GM06990 (cell line): ENCODE results near the gene ZNF213.
A peak's percentile ranks its signal among the peaks of the same experiment; 100 is the strongest.
"Not testable (repeated sequence)": the region's sequence is repeated elsewhere in the genome, so short reads cannot be mapped to it uniquely, and the experiment has no call there.

ENCODE experiments used
- DNase-seq: peaks from one replicate; pipeline ENCODE4 v3.0.0-alpha.2; 2011; ENCODE audit not compliant: insufficient read length; ENCODE audit errors: extremely low read depth
- H3K27me3 ChIP-seq: replicated peaks from 2 replicates; pipeline ENCODE4 v1.6.0; 2011; ENCODE audit warnings: low read length; ENCODE audit not compliant: control insufficient read depth, insufficient read depth
- H3K36me3 ChIP-seq: 2 replicates; pipeline ENCODE4 v1.5.1; 2011; ENCODE audit warnings: low read length; ENCODE audit not compliant: control insufficient read depth, insufficient read depth
- H3K4me3 ChIP-seq: replicated peaks from 2 replicates; pipeline ENCODE4 v1.5.1; 2011; ENCODE audit warnings: low read depth, mild to moderate bottlenecking, control low read depth, low read length
- TF ChIP-seq, protein P1 (sequence below): IDR thresholded peaks from 2 replicates; pipeline ENCODE4 v1.5.1; 2011; ENCODE audit warnings: low read length, control low read depth, mild to moderate bottlenecking, inconsistent platforms; ENCODE audit not compliant: insufficient read depth, poor library complexity, severe bottlenecking

ZNF213 gene

DNA sequence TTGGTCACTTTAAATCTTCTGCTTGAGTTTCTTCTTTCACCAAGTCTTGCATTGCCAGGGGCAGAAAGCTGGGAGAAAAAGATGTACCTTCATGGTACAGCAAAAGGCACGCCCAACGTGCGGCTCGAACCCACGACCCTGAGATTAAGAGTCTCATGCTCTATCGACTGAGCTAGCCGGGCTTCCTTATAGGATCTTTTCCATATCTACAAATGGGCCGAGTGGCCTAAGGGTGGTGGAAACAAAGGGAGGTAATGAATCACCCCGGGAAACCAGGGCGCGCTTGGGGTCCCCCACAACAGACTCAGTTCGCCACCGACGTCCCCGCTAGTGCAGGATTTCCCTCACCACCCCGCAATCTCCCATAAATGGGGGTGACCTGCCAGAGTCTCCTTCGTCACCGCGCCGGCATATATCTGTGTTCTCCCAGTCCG lies 45.6 kb downstream of the ZNF213 start:
- TF ChIP-seq, protein P1, sequence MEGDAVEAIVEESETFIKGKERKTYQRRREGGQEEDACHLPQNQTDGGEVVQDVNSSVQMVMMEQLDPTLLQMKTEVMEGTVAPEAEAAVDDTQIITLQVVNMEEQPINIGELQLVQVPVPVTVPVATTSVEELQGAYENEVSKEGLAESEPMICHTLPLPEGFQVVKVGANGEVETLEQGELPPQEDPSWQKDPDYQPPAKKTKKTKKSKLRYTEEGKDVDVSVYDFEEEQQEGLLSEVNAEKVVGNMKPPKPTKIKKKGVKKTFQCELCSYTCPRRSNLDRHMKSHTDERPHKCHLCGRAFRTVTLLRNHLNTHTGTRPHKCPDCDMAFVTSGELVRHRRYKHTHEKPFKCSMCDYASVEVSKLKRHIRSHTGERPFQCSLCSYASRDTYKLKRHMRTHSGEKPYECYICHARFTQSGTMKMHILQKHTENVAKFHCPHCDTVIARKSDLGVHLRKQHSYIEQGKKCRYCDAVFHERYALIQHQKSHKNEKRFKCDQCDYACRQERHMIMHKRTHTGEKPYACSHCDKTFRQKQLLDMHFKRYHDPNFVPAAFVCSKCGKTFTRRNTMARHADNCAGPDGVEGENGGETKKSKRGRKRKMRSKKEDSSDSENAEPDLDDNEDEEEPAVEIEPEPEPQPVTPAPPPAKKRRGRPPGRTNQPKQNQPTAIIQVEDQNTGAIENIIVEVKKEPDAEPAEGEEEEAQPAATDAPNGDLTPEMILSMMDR = no peak
- Histone ChIP-seq H3K4me3 (no peak overlapping the region), H3K27me3 (no peaks in the 10 kb centered on the region; the same call in none of the 2 replicates), H3K36me3 (no peaks in the 10 kb centered on the region)
- DNase-seq = no peak

DNA sequence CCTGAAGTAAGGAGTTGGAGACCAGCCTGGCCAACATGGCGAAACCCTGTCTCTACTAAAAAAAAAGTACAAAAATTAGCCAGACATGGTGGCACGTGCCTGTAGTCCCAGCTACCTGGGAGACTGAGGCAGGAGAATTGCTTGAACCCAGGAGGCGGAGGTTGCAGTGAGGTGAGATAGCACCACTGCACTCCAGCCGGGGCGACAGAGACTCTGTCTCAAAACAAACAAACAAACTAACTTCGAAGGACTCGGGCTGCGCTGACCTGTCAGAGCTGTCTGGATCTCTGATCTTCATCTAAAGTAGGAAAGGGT lies 47.4 kb downstream of the ZNF213 start:
- H3K4me3 ChIP-seq, H3K27me3 ChIP-seq, DNase-seq, H3K36me3 ChIP-seq: not testable (repeated sequence)

DNA sequence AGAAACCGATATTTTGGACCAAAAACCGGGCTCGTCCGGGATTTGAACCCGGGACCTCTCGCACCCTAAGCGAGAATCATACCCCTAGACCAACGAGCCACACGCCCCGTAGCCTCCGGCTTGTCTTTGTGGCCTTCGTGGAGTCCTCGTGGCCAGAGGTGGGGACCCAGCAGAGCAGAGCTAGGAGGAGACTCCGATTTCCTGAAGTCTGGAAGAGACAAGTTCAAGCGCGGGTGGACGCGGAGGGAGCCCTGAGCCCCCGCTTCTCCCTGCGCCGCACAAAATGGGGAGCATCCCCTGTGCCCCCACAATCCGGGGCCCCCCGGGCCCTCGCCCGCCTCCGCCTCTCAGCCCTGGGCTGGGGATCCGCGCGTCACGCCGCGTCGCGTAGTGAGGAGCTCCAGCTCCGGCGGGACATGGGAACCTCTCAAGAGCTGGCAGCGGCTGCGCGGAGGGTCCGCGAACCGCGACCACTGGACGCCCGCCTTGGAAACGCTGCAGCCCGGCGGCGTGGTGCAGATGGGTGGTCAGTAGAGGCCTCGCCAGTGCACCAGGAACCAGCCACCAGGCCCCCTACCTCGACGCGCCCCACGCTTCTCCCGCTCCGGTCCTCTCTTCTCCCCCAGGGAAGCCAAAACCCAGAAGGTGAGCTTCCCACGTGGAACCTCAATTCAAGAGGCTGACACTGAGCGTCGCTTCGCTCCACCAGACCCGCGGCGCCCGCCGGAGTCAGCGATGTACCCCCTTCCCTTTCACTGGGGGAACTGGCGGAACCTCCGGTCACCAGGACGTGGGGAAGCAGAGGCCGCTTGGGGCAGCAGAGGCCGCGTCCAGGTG lies 48.0 kb downstream of the ZNF213 start:
- TF ChIP-seq, protein P1 = peak; percentile 55
- H3K27me3 ChIP-seq = no peaks in the 10 kb centered on the region; the same call in none of the 2 replicates
- DNase-seq = peak; percentile 78
- peak overlapping the region; percentile 58 for H3K4me3 ChIP-seq
- H3K36me3 ChIP-seq = no peaks in the 10 kb centered on the region

DNA sequence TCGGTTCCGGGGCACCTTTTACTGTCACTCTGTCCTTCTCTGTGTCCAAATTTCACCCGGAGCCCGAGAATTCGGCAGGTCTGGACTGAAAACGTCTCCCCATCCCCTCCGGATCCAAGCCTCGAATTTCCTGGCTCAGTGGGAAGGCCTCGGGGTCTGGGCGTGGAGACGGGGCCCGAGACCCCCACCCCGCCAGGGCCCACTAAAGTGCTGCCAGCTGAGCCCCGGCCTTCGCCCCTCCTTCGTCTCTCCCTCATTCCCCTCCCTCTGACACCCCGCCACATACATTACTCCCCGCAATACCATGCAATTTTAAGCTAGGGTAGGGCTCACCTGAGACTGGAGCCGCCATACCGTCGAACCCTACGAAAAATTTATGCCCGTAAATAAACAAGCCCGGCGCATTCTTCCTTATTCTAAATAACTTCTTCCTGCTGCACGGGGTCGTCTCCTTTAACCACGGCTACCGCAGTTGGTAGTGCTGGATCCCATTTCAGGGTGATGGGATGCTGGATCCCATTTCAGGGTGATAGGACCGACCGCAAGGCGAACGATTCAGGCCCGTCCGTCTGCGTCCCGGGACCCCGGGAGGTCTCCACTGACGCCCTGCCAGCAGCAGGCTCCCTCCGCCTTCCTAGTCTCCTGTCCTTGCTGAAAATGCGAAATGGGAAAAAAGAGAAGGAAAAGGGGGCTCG lies 48.8 kb downstream of the ZNF213 start:
- H3K36me3 ChIP-seq = no peaks in the 10 kb centered on the region
- DNase-seq = peak; percentile 44
- H3K4me3 ChIP-seq = peak overlapping the region; percentile 58
- H3K27me3 ChIP-seq = no peaks in the 10 kb centered on the region; the same call in none of the 2 replicates
- TF ChIP-seq, protein P1 = no peak

DNA sequence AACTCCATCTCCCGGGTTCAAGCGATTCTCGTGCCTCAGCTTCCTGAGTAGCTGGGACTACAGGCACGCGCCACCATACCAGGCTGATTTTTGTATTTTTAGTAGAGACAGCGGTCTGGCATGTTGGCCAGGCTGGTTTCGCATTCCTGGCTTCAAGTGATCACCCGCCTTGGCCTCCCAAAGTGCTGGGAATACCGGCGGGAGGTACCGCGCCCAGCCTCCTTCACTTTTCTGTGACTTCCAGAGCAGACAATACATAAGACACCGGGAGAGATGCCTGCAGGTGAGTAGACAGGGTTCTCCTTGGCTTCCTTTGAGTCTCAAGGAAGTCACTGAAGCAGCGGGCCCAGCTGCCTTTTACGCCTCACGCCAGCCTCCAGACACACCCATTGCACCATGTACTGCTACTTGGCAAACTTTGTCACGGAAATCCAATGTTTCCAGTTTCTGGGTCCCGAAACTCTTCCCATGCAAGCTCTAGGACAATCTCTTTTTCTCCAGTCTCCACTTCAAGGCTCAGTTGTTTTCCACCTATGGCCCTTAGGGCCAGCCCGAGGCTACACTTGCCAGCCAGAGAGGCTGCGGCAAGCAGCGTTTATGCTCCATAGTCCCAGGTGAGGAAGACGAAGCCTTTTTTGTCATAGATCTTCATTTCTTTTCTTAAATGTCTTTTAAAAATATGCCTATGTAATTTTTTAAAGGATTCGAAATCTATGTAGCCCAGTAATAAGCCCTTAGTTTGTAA lies 52.3 kb downstream of the ZNF213 start:
- no peak for DNase-seq
- TF ChIP-seq, protein P1 = no peak
- Histone ChIP-seq H3K27me3 (no peaks in the 10 kb centered on the region; the same call in 1 of the 2 replicates), H3K4me3 (no peak overlapping the region), H3K36me3 (no peaks in the 10 kb centered on the region)
